Measurements from ENCODE around the gene TMEFF1. TPM values are rescaled to one million over a fixed set of nuclear protein-coding genes. Genes with fewer than 3 reads are reported as not detected.
"Not testable (repeated sequence)": the region's sequence is repeated elsewhere in the genome, so short reads cannot be mapped to it uniquely, and the experiment has no call there.

Gene TMEFF1
- polyA plus RNA-seq, 1 donor (not counting 4 experiments of a cell fraction or from before 2014, with no cell fraction given): not detected

DNA sequence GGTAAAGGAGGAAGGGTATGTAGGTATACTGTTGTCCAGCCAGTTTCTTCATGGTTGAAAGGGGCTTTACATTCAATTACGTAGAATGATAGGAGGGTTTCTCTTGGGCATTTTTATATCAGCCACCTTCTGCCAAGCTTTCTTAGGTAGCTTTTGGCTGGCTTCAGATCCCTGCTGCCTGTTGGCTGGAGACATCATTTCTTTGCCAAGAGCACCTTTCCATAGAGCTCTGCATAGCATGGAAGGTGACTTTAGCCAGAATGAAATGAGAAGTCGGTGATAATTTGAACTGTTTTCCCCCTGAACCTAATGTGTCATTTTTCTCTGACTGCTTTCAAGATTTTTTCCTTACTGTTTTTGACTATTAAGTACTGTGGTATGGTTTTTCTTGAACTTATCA is 26.9 kb downstream of the TMEFF1 start:
- Histone ChIP-seq H3K4me1 (ENCODE audit: control insufficient read depth, extremely low read depth, insufficient read depth, low read length) (no peaks in the 10 kb centered on the region), H3K79me2 (ENCODE audit: control insufficient read depth, insufficient read depth, low read length) (no peaks in the 10 kb centered on the region), H3K27ac (ENCODE audit: control insufficient read depth, insufficient read depth, low read length) (no peak overlapping the region), H3K36me3 (ENCODE audit: control insufficient read depth in 2 of 2, extremely low read depth in 1 of 2, insufficient read depth in 2 of 2, low read length in 2 of 2) (no peaks in the 10 kb centered on the region), H3K4me3 (ENCODE audit: control insufficient read depth in 2 of 3, extremely low read depth in 1 of 3, insufficient read depth in 2 of 3, low read depth in 1 of 3, low read length in 3 of 3) (no peak overlapping the region), H2AFZ (ENCODE audit: control insufficient read depth, low read length) (no peak overlapping the region), H3K9me3 (ENCODE audit: control insufficient read depth, low read depth, low read length) (no peaks in the 10 kb centered on the region), H3K27me3 (ENCODE audit: control insufficient read depth, extremely low read depth, insufficient read depth, low read length) (no peaks in the 10 kb centered on the region), H3K4me2 (ENCODE audit: control insufficient read depth, extremely low read depth, insufficient read depth, low read depth, low read length) (no peak overlapping the region), H4K20me1 (ENCODE audit: control insufficient read depth, extremely low read depth, insufficient read depth, low read length) (no peaks in the 10 kb centered on the region), H3K9ac (ENCODE audit: control insufficient read depth, extremely low read depth, insufficient read depth, low read length) (no peak overlapping the region), H3K9me1 (ENCODE audit: control insufficient read depth, extremely low read depth, insufficient read depth, low read length) (no peaks in the 10 kb centered on the region)
- no peak for TF ChIP-seq EZH2 (IDR thresholded peaks at IDR 0.05; ENCODE audit: low read length)
- TF ChIP-seq, protein P1, sequence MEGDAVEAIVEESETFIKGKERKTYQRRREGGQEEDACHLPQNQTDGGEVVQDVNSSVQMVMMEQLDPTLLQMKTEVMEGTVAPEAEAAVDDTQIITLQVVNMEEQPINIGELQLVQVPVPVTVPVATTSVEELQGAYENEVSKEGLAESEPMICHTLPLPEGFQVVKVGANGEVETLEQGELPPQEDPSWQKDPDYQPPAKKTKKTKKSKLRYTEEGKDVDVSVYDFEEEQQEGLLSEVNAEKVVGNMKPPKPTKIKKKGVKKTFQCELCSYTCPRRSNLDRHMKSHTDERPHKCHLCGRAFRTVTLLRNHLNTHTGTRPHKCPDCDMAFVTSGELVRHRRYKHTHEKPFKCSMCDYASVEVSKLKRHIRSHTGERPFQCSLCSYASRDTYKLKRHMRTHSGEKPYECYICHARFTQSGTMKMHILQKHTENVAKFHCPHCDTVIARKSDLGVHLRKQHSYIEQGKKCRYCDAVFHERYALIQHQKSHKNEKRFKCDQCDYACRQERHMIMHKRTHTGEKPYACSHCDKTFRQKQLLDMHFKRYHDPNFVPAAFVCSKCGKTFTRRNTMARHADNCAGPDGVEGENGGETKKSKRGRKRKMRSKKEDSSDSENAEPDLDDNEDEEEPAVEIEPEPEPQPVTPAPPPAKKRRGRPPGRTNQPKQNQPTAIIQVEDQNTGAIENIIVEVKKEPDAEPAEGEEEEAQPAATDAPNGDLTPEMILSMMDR (optimal IDR thresholded peaks at IDR 0.05 in 1 of 3, IDR thresholded peaks at IDR 0.05 in 1 of 3, conservative IDR thresholded peaks at IDR 0.05 in 1 of 3; ENCODE audit: extremely low read depth in 1 of 3, insufficient read depth in 2 of 3, low read length in 3 of 3): no peak
- dilution Hi-C loops (cut with MboI; ENCODE audit: extremely low pct_ligation_motif_present, low sequenced_read_pairs): no loop called here
- no peak for DNase-seq (ENCODE audit: low read depth, low spot score)
- FAIRE-seq: no peak

- H3K4me2 ChIP-seq (ENCODE audit: control insufficient read depth, extremely low read depth, insufficient read depth, low read depth, low read length): no peak overlapping the region
- no peak overlapping the region for H3K27ac ChIP-seq (ENCODE audit: control insufficient read depth, insufficient read depth, low read length)
- H3K9me3 ChIP-seq (ENCODE audit: control insufficient read depth, low read depth, low read length): no peaks in the 10 kb centered on the region
- no peak overlapping the region for H3K4me3 ChIP-seq (ENCODE audit: control insufficient read depth in 2 of 3, extremely low read depth in 1 of 3, insufficient read depth in 2 of 3, low read depth in 1 of 3, low read length in 3 of 3)
- no peaks in the 10 kb centered on the region for H3K36me3 ChIP-seq (ENCODE audit: control insufficient read depth in 2 of 2, extremely low read depth in 1 of 2, insufficient read depth in 2 of 2, low read length in 2 of 2)
- H3K79me2 ChIP-seq (ENCODE audit: control insufficient read depth, insufficient read depth, low read length): no peaks in the 10 kb centered on the region
- H4K20me1 ChIP-seq (ENCODE audit: control insufficient read depth, extremely low read depth, insufficient read depth, low read length): no peaks in the 10 kb centered on the region
- no peaks in the 10 kb centered on the region for H3K27me3 ChIP-seq (ENCODE audit: control insufficient read depth, extremely low read depth, insufficient read depth, low read length)
- dilution Hi-C loops (cut with MboI; ENCODE audit: extremely low pct_ligation_motif_present, low sequenced_read_pairs): no loop called here
- TF ChIP-seq, protein P1 (optimal IDR thresholded peaks at IDR 0.05 in 1 of 3, IDR thresholded peaks at IDR 0.05 in 1 of 3, conservative IDR thresholded peaks at IDR 0.05 in 1 of 3; ENCODE audit: extremely low read depth in 1 of 3, insufficient read depth in 2 of 3, low read length in 3 of 3): peak; percentile 77 to 90 (median 80)
- no peak for TF ChIP-seq EZH2 (IDR thresholded peaks at IDR 0.05; ENCODE audit: low read length)
- H3K4me1 ChIP-seq (ENCODE audit: control insufficient read depth, extremely low read depth, insufficient read depth, low read length): no peaks in the 10 kb centered on the region
- H2AFZ ChIP-seq (ENCODE audit: control insufficient read depth, low read length): no peak overlapping the region
- peak; percentile 79 for FAIRE-seq
- H3K9me1 ChIP-seq (ENCODE audit: control insufficient read depth, extremely low read depth, insufficient read depth, low read length): no peaks in the 10 kb centered on the region
- H3K9ac ChIP-seq (ENCODE audit: control insufficient read depth, extremely low read depth, insufficient read depth, low read length): no peak overlapping the region
- DNase-seq (ENCODE audit: low read depth, low spot score): no peak
These were observed 32.7 kb downstream of the TMEFF1 start for GRCh38 chr9:100505564-100506159.

DNA sequence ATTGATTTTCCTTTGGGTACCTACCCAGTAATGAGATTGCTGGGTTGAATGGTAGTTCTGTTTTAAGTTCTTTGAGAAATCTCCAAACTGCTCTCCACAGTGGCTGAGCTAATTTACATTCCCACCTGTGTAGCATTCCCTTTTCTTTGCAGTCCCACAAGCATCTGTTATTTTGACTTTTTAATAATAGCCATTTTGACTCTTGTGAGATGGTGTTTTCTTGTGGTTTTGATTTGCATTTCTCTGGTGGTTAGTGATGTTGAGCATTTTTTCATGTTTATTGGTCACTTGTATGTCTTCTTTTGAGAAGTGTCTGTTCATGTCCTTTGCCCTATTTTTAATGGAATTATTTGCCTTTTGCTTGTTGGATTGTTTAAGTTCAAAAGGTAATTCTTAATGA is 34.4 kb downstream of the TMEFF1 start:
- H3K4me3 ChIP-seq (ENCODE audit: control insufficient read depth in 2 of 3, extremely low read depth in 1 of 3, insufficient read depth in 2 of 3, low read depth in 1 of 3, low read length in 3 of 3); H4K20me1 ChIP-seq (ENCODE audit: control insufficient read depth, extremely low read depth, insufficient read depth, low read length); H3K4me2 ChIP-seq (ENCODE audit: control insufficient read depth, extremely low read depth, insufficient read depth, low read depth, low read length); H3K9me1 ChIP-seq (ENCODE audit: control insufficient read depth, extremely low read depth, insufficient read depth, low read length); H3K4me1 ChIP-seq (ENCODE audit: control insufficient read depth, extremely low read depth, insufficient read depth, low read length); FAIRE-seq; H2AFZ ChIP-seq (ENCODE audit: control insufficient read depth, low read length); H3K27me3 ChIP-seq (ENCODE audit: control insufficient read depth, extremely low read depth, insufficient read depth, low read length); H3K36me3 ChIP-seq (ENCODE audit: control insufficient read depth in 2 of 2, extremely low read depth in 1 of 2, insufficient read depth in 2 of 2, low read length in 2 of 2); DNase-seq (ENCODE audit: low read depth, low spot score); H3K27ac ChIP-seq (ENCODE audit: control insufficient read depth, insufficient read depth, low read length); dilution Hi-C loops (cut with MboI; ENCODE audit: extremely low pct_ligation_motif_present, low sequenced_read_pairs); H3K9ac ChIP-seq (ENCODE audit: control insufficient read depth, extremely low read depth, insufficient read depth, low read length); H3K79me2 ChIP-seq (ENCODE audit: control insufficient read depth, insufficient read depth, low read length); H3K9me3 ChIP-seq (ENCODE audit: control insufficient read depth, low read depth, low read length): not testable (repeated sequence)
